PC-9 (cell line): ENCODE measurements around the gene RTL9. TPM values are rescaled to one million over a fixed set of nuclear protein-coding genes. Genes with fewer than 3 reads are reported as not detected.
"Not testable (repeated sequence)": the region's sequence is repeated elsewhere in the genome, so short reads cannot be mapped to it uniquely, and the experiment has no call there.

Experiments used
- BruUV-seq: library from RNA; stranded (reverse); fragments of 400-500 nt; replicated peaks from 2 replicates; lab custom pipeline; 2021; lab: Mats Ljungman, UMichigan
- CTCF ChIA-PET: fragments of 300-600 bp; sonication (Branson Sonifier 250); formaldehyde crosslinking; loops from one replicate; lab custom pipeline; 2022; ENCODE audit warnings: antibody characterized with exemption; lab: Charles Lee
- POLR2A ChIA-PET: fragments of 300-600 bp; sonication (Branson Sonifier 250); formaldehyde crosslinking; loops from one replicate; lab custom pipeline; 2022; ENCODE audit warnings: antibody characterized with exemption; ENCODE audit not compliant: unreplicated experiment; lab: Charles Lee
- DNase-seq, 2 experiments: peaks; one replicate each; pipeline versions ENCODE4 v3.0.0 to v3.0.0-alpha.2; 2015 to 2022; ENCODE audit warnings: mixed read lengths in 1 of 2
- H2AFZ ChIP-seq: fragments of 200-600 bp; sonication (generic); 2 replicates; pipeline ENCODE4 v1.8.1; 2017; ENCODE audit warnings: antibody characterized with exemption
- H3F3A ChIP-seq: fragments of 200-600 bp; sonication (generic); 2 replicates; pipeline ENCODE4 v1.8.1; 2017; ENCODE audit warnings: antibody characterized with exemption, mild to moderate bottlenecking, low read depth; ENCODE audit not compliant: insufficient read depth
- H3K27ac ChIP-seq: fragments of 200-600 bp; sonication (generic); 2 replicates; pipeline ENCODE4 v1.6.1; 2016; ENCODE audit warnings: mixed run types
- H3K27me3 ChIP-seq: fragments of 200-600 bp; sonication (generic); 2 replicates; pipeline ENCODE4 v1.6.1; 2016; ENCODE audit warnings: low read depth, mixed run types; ENCODE audit not compliant: insufficient read depth
- H3K36me3 ChIP-seq: fragments of 200-600 bp; sonication (generic); 2 replicates; pipeline ENCODE4 v1.6.1; 2016; ENCODE audit warnings: low read depth, mixed run types
- H3K4me1 ChIP-seq: fragments of 200-600 bp; sonication (generic); replicated peaks from 2 replicates; pipeline ENCODE4 v1.6.1; 2016; ENCODE audit warnings: mixed run types; ENCODE audit not compliant: insufficient read depth
- H3K4me2 ChIP-seq: fragments of 200-600 bp; sonication (generic); 2 replicates; pipeline ENCODE4 v1.6.1; 2017; ENCODE audit warnings: mixed run types
- H3K4me3 ChIP-seq: fragments of 200-600 bp; sonication (generic); 2 replicates; pipeline ENCODE4 v1.6.1; 2016; ENCODE audit warnings: mixed run types
- H3K79me2 ChIP-seq: fragments of 200-600 bp; sonication (generic); 2 replicates; pipeline ENCODE4 v1.6.1; 2017; ENCODE audit warnings: low read depth, mixed run types
- H3K9me2 ChIP-seq: fragments of 200-600 bp; sonication (generic); 2 replicates; pipeline ENCODE4 v1.8.1; 2017; ENCODE audit warnings: mild to moderate bottlenecking; ENCODE audit not compliant: insufficient read depth
- H3K9me3 ChIP-seq: fragments of 200-600 bp; sonication (generic); 2 replicates; pipeline ENCODE4 v1.8.1; 2016; ENCODE audit warnings: low read depth; ENCODE audit not compliant: insufficient read depth
- H4K20me1 ChIP-seq: fragments of 200-600 bp; sonication (generic); 2 replicates; pipeline ENCODE4 v1.8.1; 2017; ENCODE audit not compliant: insufficient read depth
- CTCF ChIP-seq: fragments of 200-600 bp; sonication (generic); conservative IDR thresholded peaks from 2 replicates; pipeline ENCODE4 v1.6.1; 2017; ENCODE audit warnings: mixed run types, antibody characterized with exemption, mild to moderate bottlenecking, moderate library complexity
- EZH2 ChIP-seq: fragments of 200-600 bp; sonication (generic); IDR thresholded peaks from 2 replicates; pipeline ENCODE4 v1.8.0; 2017; ENCODE audit warnings: antibody characterized with exemption, low read depth
- intact Hi-C: fragments of 100-400 bp; cut with micrococcal nuclease; formaldehyde crosslinking; loops from one replicate; pipeline ENCODE4 v1.10.0; 2022; ENCODE audit not compliant: unreplicated experiment
- total RNA-seq: library from RNA; stranded (reverse); gene quantifications from 2 replicates; pipeline ENCODE4 v1.2.3, GENCODE V29; 2021

RTL9 gene
- total RNA-seq, 1 experiment from 2014 or later: 0.79 TPM

DNA sequence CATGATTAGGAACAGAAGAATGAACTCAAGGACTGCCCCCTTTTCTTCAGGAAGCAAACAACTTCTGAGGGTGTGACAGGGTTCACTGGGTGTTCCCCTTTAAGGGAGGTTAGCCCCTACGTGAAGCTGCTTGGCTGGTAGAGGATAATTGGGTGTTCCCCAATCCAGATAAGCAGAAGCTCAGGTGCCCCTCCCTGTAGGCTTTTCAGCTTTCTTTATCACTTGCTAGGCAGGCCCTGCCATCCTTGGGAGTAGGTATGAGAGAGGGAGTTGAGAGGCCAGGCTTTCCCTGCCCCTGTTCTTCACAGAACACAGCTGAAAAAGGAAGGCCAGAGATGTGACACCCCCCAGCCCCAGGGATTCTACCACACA, 44.2 kb downstream of the RTL9 start:
- TF ChIP-seq EZH2 (no peak), CTCF (no peak)
- POLR2A ChIA-PET: interaction anchor here (0.5 to 0.9 kb wide), 5 partner anchors 8 to 242 kb away, joined by 3 to 7 read pairs (median 4); no protein-coding TSS in a partner anchor
- intact Hi-C loops: loop anchor here (1.0 kb wide), 5 partner anchors 9 to 401 kb away; partner anchors contain the start of gene AMMECR1
- peaks cover 60% of the 10 kb centered on the region for H3K4me1 ChIP-seq
- no peaks in the 10 kb centered on the region for H3K9me3 ChIP-seq
- no peaks in the 10 kb centered on the region for H3K9me2 ChIP-seq
- no peaks in the 10 kb centered on the region for H3K27me3 ChIP-seq
- CTCF ChIA-PET: interaction anchor here (0.8 to 1.2 kb wide), 3 partner anchors 235 to 242 kb away, joined by 4 to 5 read pairs (median 4); no protein-coding TSS in a partner anchor
- H3F3A ChIP-seq: peaks cover 50% of the 10 kb centered on the region
- H3K79me2 ChIP-seq: no peaks in the 10 kb centered on the region
- DNase-seq: peak; percentile 70 to 77
- peak overlapping the region; percentile 70 for H3K27ac ChIP-seq
- H4K20me1 ChIP-seq: no peaks in the 10 kb centered on the region
- BruUV-seq: TSS peak; percentile 90
- H3K4me2 ChIP-seq: peak overlapping the region; percentile 67
- peak overlapping the region; percentile 32 for H2AFZ ChIP-seq
- no peaks in the 10 kb centered on the region for H3K36me3 ChIP-seq
- peak overlapping the region; percentile 6; the same call in 1 of the 2 replicates for H3K4me3 ChIP-seq

DNA sequence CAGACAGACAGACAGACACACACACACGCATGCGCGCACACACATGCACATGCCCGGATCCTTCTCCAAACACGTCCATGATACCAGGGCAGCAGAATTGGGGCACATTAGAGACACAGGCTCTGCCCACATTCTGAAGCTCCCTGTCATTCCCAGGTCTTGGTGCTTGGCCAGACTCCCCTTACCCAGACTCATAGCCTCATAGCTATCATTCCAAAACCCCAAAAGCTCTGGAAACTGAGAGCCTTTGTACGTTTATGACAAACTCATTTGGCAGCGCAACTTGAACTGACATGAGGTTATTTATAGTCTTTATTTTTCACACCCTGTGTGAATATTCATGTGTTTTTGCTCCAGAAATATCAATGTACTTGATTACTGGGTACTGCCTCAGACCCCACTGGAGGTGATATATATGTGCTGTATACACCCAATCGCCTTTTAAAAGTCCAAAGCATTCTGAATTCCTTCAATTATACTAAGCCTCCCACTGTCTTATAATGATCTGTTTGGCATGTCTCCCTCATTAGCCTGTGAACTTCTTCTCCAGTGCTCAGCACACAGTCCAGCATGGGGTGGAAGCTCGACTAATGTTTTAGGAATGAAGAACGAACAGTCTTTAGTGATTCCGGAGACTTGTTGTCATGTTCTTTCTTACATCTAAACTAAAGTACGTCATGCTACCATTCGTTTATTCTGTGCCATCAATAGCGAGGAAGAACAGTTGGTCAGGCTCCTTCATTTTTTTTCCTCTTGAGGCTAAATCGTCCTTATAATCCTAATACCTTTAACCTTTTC, 45.0 kb downstream of the RTL9 start:
- CTCF ChIA-PET: interaction anchor here (0.8 to 1.2 kb wide), 3 partner anchors 235 to 243 kb away, joined by 4 to 5 read pairs (median 4); no protein-coding TSS in a partner anchor
- intact Hi-C loops: no loop called here
- H3K4me2 ChIP-seq: peak overlapping the region; percentile 67

DNA sequence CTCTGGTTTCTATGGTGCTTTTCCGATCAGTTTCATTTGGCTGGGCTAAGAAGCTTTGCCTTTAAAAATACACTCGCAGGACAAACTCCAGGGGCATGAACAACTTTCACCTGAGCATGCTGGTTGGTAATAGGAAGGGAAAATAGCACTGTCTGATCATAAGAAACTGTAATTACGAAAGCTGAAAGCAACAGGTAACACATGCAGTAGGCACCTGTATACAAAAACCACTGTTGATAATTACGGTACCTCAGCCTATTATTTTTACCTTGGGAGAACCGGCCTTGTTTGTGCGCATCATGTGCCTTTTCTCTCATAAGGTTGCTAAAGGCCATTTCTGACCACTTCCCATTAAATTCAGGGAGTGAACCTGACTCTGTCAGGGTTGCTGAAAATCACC, 45.7 kb downstream of the RTL9 start:
- Histone ChIP-seq H3K9me3 (no peaks in the 10 kb centered on the region), H4K20me1 (no peaks in the 10 kb centered on the region), H3K79me2 (no peaks in the 10 kb centered on the region), H3K27me3 (no peaks in the 10 kb centered on the region), H3K4me2 (no peak overlapping the region), H3K36me3 (no peaks in the 10 kb centered on the region), H2AFZ (no peak overlapping the region), H3K27ac (no peak overlapping the region), H3K4me1 (peaks cover 52% of the 10 kb centered on the region), H3F3A (peaks cover 44% of the 10 kb centered on the region), H3K4me3 (no peak overlapping the region), H3K9me2 (no peaks in the 10 kb centered on the region)
- no TSS peak for BruUV-seq
- POLR2A ChIA-PET: no interaction called here
- CTCF ChIA-PET: no interaction called here
- DNase-seq: no peak
- TF ChIP-seq CTCF (no peak), EZH2 (no peak)
- intact Hi-C loops: no loop called here

More for the DNA sequence above, 45.0 kb downstream of the RTL9 start:
- BruUV-seq: no TSS peak
- Histone ChIP-seq H3K27me3 (no peaks in the 10 kb centered on the region), H3K4me1 (peaks cover 55% of the 10 kb centered on the region), H3K9me3 (no peaks in the 10 kb centered on the region), H2AFZ (no peak overlapping the region), H3K79me2 (no peaks in the 10 kb centered on the region), H4K20me1 (no peaks in the 10 kb centered on the region), H3K4me3 (no peak overlapping the region), H3K9me2 (no peaks in the 10 kb centered on the region), H3K27ac (peak overlapping the region; percentile 70), H3F3A (peaks cover 44% of the 10 kb centered on the region), H3K36me3 (no peaks in the 10 kb centered on the region)
- TF ChIP-seq EZH2 (no peak), CTCF (no peak)
- POLR2A ChIA-PET: interaction anchor here (0.6 to 0.9 kb wide), 3 partner anchors 9 to 242 kb away, joined by 3 to 7 read pairs (median 5); no protein-coding TSS in a partner anchor
- no peak for DNase-seq

DNA sequence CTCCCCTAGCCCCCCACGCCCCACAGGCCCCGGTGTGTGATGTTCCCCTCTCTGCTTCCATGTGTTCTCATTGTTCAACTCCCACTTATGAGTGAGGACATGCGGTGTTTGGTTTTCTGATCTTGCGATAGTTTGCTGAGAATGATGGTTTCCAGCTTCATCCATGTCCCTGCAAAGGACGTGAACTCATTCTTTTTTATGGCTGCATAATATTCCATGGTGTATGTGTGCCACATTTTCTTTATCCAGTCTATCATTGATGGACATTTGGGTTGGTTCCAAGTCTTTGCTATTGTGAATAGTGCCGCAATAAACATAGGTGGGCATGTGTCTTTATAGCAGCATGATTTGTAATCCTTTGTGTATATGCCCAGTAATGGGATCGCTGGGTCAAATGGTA, 47.6 kb downstream of the RTL9 start:
- H2AFZ ChIP-seq, H3K27me3 ChIP-seq, H3K79me2 ChIP-seq, BruUV-seq, H3K4me3 ChIP-seq, H3K27ac ChIP-seq, POLR2A ChIA-PET, H4K20me1 ChIP-seq, H3K9me3 ChIP-seq, H3K36me3 ChIP-seq, CTCF ChIA-PET, H3K9me2 ChIP-seq, DNase-seq: not testable (repeated sequence)
- intact Hi-C loops: loop anchor here (5.0 kb wide), 1 partner anchor 319 kb away; no protein-coding TSS in a partner anchor
- Histone ChIP-seq H3F3A (peaks cover 41% of the 10 kb centered on the region), H3K4me1 (peaks cover 65% of the 10 kb centered on the region), H3K4me2 (peak overlapping the region; percentile 34; the same call in 1 of the 2 replicates)
